Measurements from ENCODE around the gene TAS1R1. TPM values are rescaled to one million over a fixed set of nuclear protein-coding genes. Genes with fewer than 3 reads are reported as not detected.

TAS1R1 gene
- total RNA-seq: not detected in 2 replicates

GRCh38 chr1:6554907-6555778 is at the start of gene TAS1R1:
TAS1R1 (plus strand) TSS chr1:6555307; CDS start chr1:6555374, 67 bp downstream.

GRCh38 chr1:6554031-6554906 is 838 bp upstream of the TAS1R1 start, which contains the start of gene NOL9:
NOL9 (minus strand) TSS chr1:6554513; CDS start chr1:6554502, 11 bp downstream.

GRCh38 chr1:6579374-6580118 is 24.4 kb downstream of the TAS1R1 start, which contains the start of gene ZBTB48:
ZBTB48 (plus strand) TSS chr1:6579994; CDS start chr1:6580610, 616 bp downstream.

GRCh38 chr1:6602669-6603237 is 47.6 kb downstream of the TAS1R1 start, which contains the start of gene KLHL21:
KLHL21 (minus strand) TSS chr1:6602869; CDS start chr1:6602817, 52 bp downstream.

GRCh38 chr1:6613361-6614018 is 58.4 kb downstream of the TAS1R1 start, which contains the start of gene PHF13:
PHF13 (plus strand) TSS chr1:6613731; CDS start chr1:6614067, 336 bp downstream.

GRCh38 chr1:6624710-6625583 is 69.8 kb downstream of the TAS1R1 start, which contains the start of gene THAP3:
THAP3 (plus strand) TSS chr1:6624868; CDS start chr1:6625219, 351 bp downstream.

Other genes with a start within 250 kb of the TAS1R1 start
- gene ACOT7, start 161.5 kb upstream of the TAS1R1 start, total RNA-seq: 62.5 and 76.2 TPM in 2 replicates
- 174 and 222 TPM in 2 replicates for gene HES2, start 135.4 kb upstream of the TAS1R1 start, total RNA-seq
- gene ESPN, start 130.5 kb upstream of the TAS1R1 start, total RNA-seq: 2.4 and 43.2 TPM in 2 replicates
- gene TNFRSF25, start 89.1 kb upstream of the TAS1R1 start, total RNA-seq: 11.3 and 20.5 TPM in 2 replicates
- gene PLEKHG5, start 63.6 kb upstream of the TAS1R1 start, total RNA-seq: 42.9 and 44.1 TPM in 2 replicates
- 18.8 and 24.6 TPM in 2 replicates for gene NOL9, start 794 bp upstream of the TAS1R1 start, total RNA-seq
- gene ZBTB48, start 24.7 kb downstream of the TAS1R1 start, total RNA-seq: 21.3 and 22.6 TPM in 2 replicates
- gene KLHL21, start 47.6 kb downstream of the TAS1R1 start, total RNA-seq: 41.0 and 96.0 TPM in 2 replicates
- gene PHF13, start 58.4 kb downstream of the TAS1R1 start, total RNA-seq: 8.2 and 20.2 TPM in 2 replicates
- 17.1 and 30.4 TPM in 2 replicates for gene THAP3, start 69.6 kb downstream of the TAS1R1 start, total RNA-seq
- 24.9 and 52.9 TPM in 2 replicates for gene DNAJC11, start 146.5 kb downstream of the TAS1R1 start, total RNA-seq
- 45.3 and 55.7 TPM in 2 replicates for gene CAMTA1, start 230.1 kb downstream of the TAS1R1 start, total RNA-seq

Measured in nasal cavity respiratory epithelium epithelial cell of viscerocranial mucosa (primary cell).